B cell (primary cell): Measurements from ENCODE around the gene OR5B12. TPM values are rescaled to one million over a fixed set of nuclear protein-coding genes. Genes with fewer than 3 reads are reported as not detected.

Source experiments
- ATAC-seq: fragments of 200-7000 bp; cut with Tn5 transposase; one replicate; pipeline ENCODE4 v1.10.0; 2021; ENCODE audit warnings: low read depth, mild to moderate bottlenecking, moderate number of reproducible peaks, moderate library complexity
- CTCF ChIA-PET: fragments of 350-600 bp; sonication (Branson Sonifier 250); formaldehyde crosslinking; loops from one replicate; lab custom pipeline; 2021; ENCODE audit warnings: antibody characterized with exemption, inconsistent platforms; lab: Charles Lee
- POLR2A ChIA-PET: fragments of 350-600 bp; sonication (Branson Sonifier 250); formaldehyde crosslinking; loops from one replicate; lab custom pipeline; 2021; ENCODE audit warnings: antibody characterized with exemption; lab: Charles Lee
- DNase-seq: peaks from one replicate; pipeline ENCODE4 v3.0.0; 2013
- H2AFZ ChIP-seq: 2 replicates; pipeline ENCODE4 v1.6.1; 2012; ENCODE audit warnings: mild to moderate bottlenecking, low read depth, low read length; ENCODE audit not compliant: insufficient read depth, poor library complexity, severe bottlenecking
- H3K27ac ChIP-seq, 2 donors: 1 replicate in 1 of 2; 2 replicates in 1 of 2; pipeline ENCODE4 v1.5.1; 2012 to 2013; ENCODE audit warnings: low read length in 2 of 2, mild to moderate bottlenecking in 2 of 2, moderate library complexity in 1 of 2
- H3K27me3 ChIP-seq, 4 experiments: fragments of 200-600 bp in 1 of 4; sonication (generic) in 1 of 4; replicated peaks in 1 of 4; 1 replicate in 2 of 4; 2 replicates in 2 of 4; pipeline versions ENCODE4 v1.6.1 to v1.7.0; 2013 to 2016; ENCODE audit warnings: low read length in 3 of 4, mild to moderate bottlenecking in 2 of 4, mixed read lengths in 1 of 4, moderate library complexity in 1 of 4; ENCODE audit not compliant: insufficient read depth in 4 of 4, control insufficient read depth in 3 of 4; ENCODE audit errors: control extremely low read depth in 1 of 4
- H3K36me3 ChIP-seq, 2 experiments: replicated peaks in 1 of 2; 1 replicate in 1 of 2; 2 replicates in 1 of 2; pipeline versions ENCODE4 v1.6.1 to v1.7.1; 2013; ENCODE audit warnings: low read length in 1 of 2; ENCODE audit not compliant: insufficient read depth in 2 of 2, control insufficient read depth in 1 of 2; ENCODE audit errors: control extremely low read depth in 1 of 2, extremely low read depth in 1 of 2
- H3K4me1 ChIP-seq, 2 donors: fragments of 200-600 bp in 1 of 2; sonication (generic) in 1 of 2; 1 replicate in 1 of 2; 2 replicates in 1 of 2; pipeline versions ENCODE4 v1.5.1 to v1.6.1; 2013 to 2017; ENCODE audit warnings: low read length in 2 of 2; ENCODE audit not compliant: control insufficient read depth in 2 of 2, insufficient read depth in 2 of 2
- H3K4me2 ChIP-seq: replicated peaks from 2 replicates; pipeline ENCODE3; 2012; ENCODE audit warnings: mild to moderate bottlenecking, low read depth, low read length; ENCODE audit not compliant: poor library complexity, severe bottlenecking
- H3K4me3 ChIP-seq, 5 experiments: fragments of 200-600 bp in 1 of 5; sonication (generic) in 1 of 5; 1 replicate in 3 of 5; 2 replicates in 2 of 5; pipeline versions ENCODE4 v1.5.1 to v1.7.0; 2011 to 2016; ENCODE audit warnings: low read length in 4 of 5, mild to moderate bottlenecking in 4 of 5, low read depth in 2 of 5, control low read depth in 1 of 5, moderate library complexity in 1 of 5; ENCODE audit not compliant: insufficient read depth in 1 of 5; ENCODE audit errors: control extremely low read depth in 1 of 5, extremely low read depth in 1 of 5
- H3K79me2 ChIP-seq: fragments of 200-600 bp; sonication (generic); one replicate; pipeline ENCODE4 v1.6.0; 2016; ENCODE audit warnings: low read length; ENCODE audit not compliant: control insufficient read depth, insufficient read depth
- H3K9ac ChIP-seq: fragments of 200-600 bp; sonication (generic); 2 replicates; pipeline ENCODE4 v1.6.1; 2017; ENCODE audit warnings: mild to moderate bottlenecking, low read length, moderate library complexity
- H3K9me3 ChIP-seq, 3 donors: one replicate each; pipeline versions ENCODE4 v1.6.1 to v1.7.1; 2013; ENCODE audit warnings: low read length in 2 of 3; ENCODE audit not compliant: control insufficient read depth in 2 of 3, insufficient read depth in 1 of 3; ENCODE audit errors: control extremely low read depth in 1 of 3
- H4K20me1 ChIP-seq: 2 replicates; pipeline ENCODE4 v1.6.0; 2012; ENCODE audit warnings: mild to moderate bottlenecking, low read length; ENCODE audit not compliant: insufficient read depth, control insufficient read depth, poor library complexity, severe bottlenecking
- H3K27ac Mint-ChIP-seq: one replicate; pipeline ENCODE4 v1.8.0; 2021; ENCODE audit warnings: mixed read lengths
- H3K27me3 Mint-ChIP-seq: one replicate; pipeline ENCODE4 v1.8.0; 2021; ENCODE audit warnings: mixed read lengths
- H3K4me1 Mint-ChIP-seq: one replicate; pipeline ENCODE4 v1.8.0; 2021; ENCODE audit warnings: mixed read lengths
- H3K4me3 Mint-ChIP-seq: one replicate; pipeline ENCODE4 v1.8.0; 2021; ENCODE audit warnings: mixed read lengths
- H3K9me3 Mint-ChIP-seq: one replicate; pipeline ENCODE4 v1.8.0; 2022; ENCODE audit warnings: mixed read lengths; ENCODE audit not compliant: insufficient read depth
- CTCF ChIP-seq: fragments of 200-600 bp; IDR thresholded peaks from one replicate; pipeline ENCODE4 v1.8.0; 2022; ENCODE audit warnings: antibody characterized with exemption, mild to moderate bottlenecking
- EZH2 ChIP-seq: IDR thresholded peaks from 2 replicates; pipeline ENCODE4 v1.6.1; 2012; ENCODE audit warnings: borderline replicate concordance, low read depth, mild to moderate bottlenecking, moderate library complexity, low read length; ENCODE audit not compliant: insufficient read depth, poor library complexity, severe bottlenecking
- WGBS: methylation state at CpG from one replicate; pipeline ENCODE4 v1.1.5; 2013; ENCODE audit warnings: missing lambda C conversion rate; ENCODE audit not compliant: insufficient coverage; 5-methylcytosine and 5-hydroxymethylcytosine counted together
- intact Hi-C: fragments of 100-400 bp; cut with micrococcal nuclease; formaldehyde crosslinking; loops from one replicate; pipeline ENCODE4 v1.10.0; 2022
- polyA plus RNA-seq: library from polyadenylated mRNA; depleted of rRNA; stranded (reverse); fragments of >200 nt; gene quantifications from 2 replicates; pipeline ENCODE4 v1.2.3, GENCODE V29; 2012
- total RNA-seq, 2 donors: library from RNA; stranded (reverse); fragments of 120-200 nt in 1 of 2; gene quantifications; 1 replicate in 1 of 2; 2 replicates in 1 of 2; pipeline versions ENCODE4 v1.2.3 to v1.2.4, GENCODE V29; 2013 to 2022

OR5B12 gene
- total and polyA plus RNA-seq, 2 donors (not counting 1 experiment from before 2014, with no cell fraction given): not detected

- Mint-ChIP-seq H3K27ac (no peak overlapping the region), H3K27me3 (peaks cover 23% of the 10 kb centered on the region), H3K9me3 (peaks cover 6% of the 10 kb centered on the region), H3K4me1 (no peaks in the 10 kb centered on the region), H3K4me3 (no peak overlapping the region)
- H3K4me1 ChIP-seq: no peaks in the 10 kb centered on the region
- peaks cover 4 to 18% (median 8%) of the 10 kb centered on the region in 3 donors for H3K9me3 ChIP-seq
- no peaks in the 10 kb centered on the region for H3K79me2 ChIP-seq
- no peak for ATAC-seq
- POLR2A ChIA-PET: no interaction called here
- H2AFZ ChIP-seq: no peak overlapping the region
- no peak for DNase-seq
- CTCF ChIA-PET: no interaction called here
- H3K27ac ChIP-seq: no peak overlapping the region
- no peak overlapping the region for H3K9ac ChIP-seq
- TF ChIP-seq EZH2: no peak
- no peak for TF ChIP-seq CTCF
- H3K4me3 ChIP-seq: no peak overlapping the region
- intact Hi-C loops: no loop called here
- no peaks in the 10 kb centered on the region for H3K36me3 ChIP-seq
- H3K4me2 ChIP-seq: no peak overlapping the region
- no peaks in the 10 kb centered on the region for H3K27me3 ChIP-seq
- no peaks in the 10 kb centered on the region for H4K20me1 ChIP-seq
These were observed 29.9 kb upstream of the OR5B12 start for GRCh38 chr11:58471892-58472291.

DNA sequence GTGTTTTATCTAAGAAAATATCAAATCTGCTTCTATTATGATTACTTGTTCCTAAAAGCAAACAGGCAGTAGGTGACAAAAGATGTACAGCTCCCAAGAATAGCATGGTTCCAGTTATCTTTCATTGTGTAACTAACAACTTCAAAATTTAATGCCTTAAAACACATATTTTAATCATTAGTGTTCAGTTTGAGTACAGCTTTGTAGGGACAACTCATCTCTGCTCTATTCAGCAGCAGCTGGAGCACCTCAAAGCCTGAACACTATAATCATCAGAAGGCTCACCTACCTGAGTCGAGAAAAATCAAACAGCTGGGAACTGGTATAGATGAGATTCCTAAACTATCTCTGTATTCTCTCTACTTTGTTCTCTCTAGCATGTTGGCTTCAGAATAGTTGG is 24.3 kb upstream of the OR5B12 start:
- CTCF ChIA-PET: no interaction called here
- Histone ChIP-seq H3K36me3 (no peaks in the 10 kb centered on the region), H3K4me3 (no peak overlapping the region), H3K79me2 (no peaks in the 10 kb centered on the region), H3K4me2 (no peak overlapping the region), H2AFZ (no peak overlapping the region), H3K27me3 (no peaks in the 10 kb centered on the region), H4K20me1 (no peaks in the 10 kb centered on the region), H3K27ac (no peak overlapping the region), H3K4me1 (no peaks in the 10 kb centered on the region), H3K9me3 (peaks cover 2 to 9% (median 4%) of the 10 kb centered on the region in 3 donors), H3K9ac (no peak overlapping the region)
- TF ChIP-seq CTCF (no peak), EZH2 (no peak)
- intact Hi-C loops: no loop called here
- no peaks in the 10 kb centered on the region for H3K27me3 Mint-ChIP-seq
- no peak overlapping the region for H3K4me3 Mint-ChIP-seq
- POLR2A ChIA-PET: no interaction called here
- WGBS: no CpG with 5 or more reads among the region's 1 CpG
- no peaks in the 10 kb centered on the region for H3K4me1 Mint-ChIP-seq
- DNase-seq (no peak), ATAC-seq (no peak)
- no peaks in the 10 kb centered on the region for H3K9me3 Mint-ChIP-seq
- H3K27ac Mint-ChIP-seq: no peak overlapping the region
